Nephron (organoid): ENCODE data around the gene ACAD10.
A peak's percentile ranks its signal among the peaks of the same experiment; 100 is the strongest.
"Not testable (repeated sequence)": the region's sequence is repeated elsewhere in the genome, so short reads cannot be mapped to it uniquely, and the experiment has no call there.

Experiments used
- H3K27ac Mint-ChIP-seq, 3 experiments: 2 replicates each; pipeline ENCODE4 v1.8.0; 2020; ENCODE audit warnings: mixed read lengths in 3 of 3, mild to moderate bottlenecking in 2 of 3, moderate library complexity in 1 of 3
- H3K27me3 Mint-ChIP-seq: 2 replicates; pipeline ENCODE4 v1.8.0; 2021; ENCODE audit warnings: low read depth, mild to moderate bottlenecking, moderate library complexity, mixed read lengths
- H3K36me3 Mint-ChIP-seq: 2 replicates; pipeline ENCODE4 v1.8.0; 2020; ENCODE audit warnings: low read depth, mixed read lengths
- H3K4me1 Mint-ChIP-seq: 2 replicates; pipeline ENCODE4 v1.8.0; 2020; ENCODE audit warnings: mixed read lengths
- H3K4me3 Mint-ChIP-seq, 3 experiments: 2 replicates each; pipeline ENCODE4 v1.8.0; 2020; ENCODE audit warnings: mild to moderate bottlenecking in 3 of 3, mixed read lengths in 3 of 3, moderate library complexity in 2 of 3
- H3K9me3 Mint-ChIP-seq: 2 replicates; pipeline ENCODE4 v1.8.0; 2020; ENCODE audit warnings: mixed read lengths
- CTCF ChIP-seq, 3 experiments: fragments of 200-600 bp; sonication (generic); IDR thresholded peaks; one replicate each; pipeline ENCODE4 v1.5.0; 2021; ENCODE audit warnings: antibody characterized with exemption in 3 of 3; ENCODE audit not compliant: unreplicated experiment in 3 of 3

Gene ACAD10

DNA sequence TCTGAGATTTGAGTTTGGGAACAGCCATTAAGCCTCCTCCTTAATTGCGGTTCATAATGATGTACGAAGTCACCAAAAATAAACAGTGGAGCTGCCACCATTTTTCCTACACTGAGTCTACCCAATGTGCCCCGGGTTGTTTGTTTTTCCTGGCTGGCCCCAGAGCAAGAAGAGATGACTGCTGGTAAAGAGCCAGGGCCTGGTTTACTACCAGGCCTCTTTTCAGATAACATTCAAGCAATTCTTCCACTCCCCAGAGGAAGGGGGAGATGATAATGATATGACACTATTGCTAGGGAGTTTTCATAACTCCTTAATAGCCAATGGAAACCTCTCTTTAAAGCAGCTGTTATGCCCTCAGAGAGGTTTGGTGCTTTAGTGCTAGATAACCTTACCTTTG lies 42.4 kb upstream of the ACAD10 start:
- H3K36me3 Mint-ChIP-seq, result peaks cover 48% of the 10 kb centered on the region
- H3K9me3 Mint-ChIP-seq, result no peaks in the 10 kb centered on the region
- peak overlapping the region; percentile 95 to 97 (median 96) for H3K27ac Mint-ChIP-seq
- peaks cover 30% of the 10 kb centered on the region for H3K4me1 Mint-ChIP-seq
- no peaks in the 10 kb centered on the region for H3K27me3 Mint-ChIP-seq
- no peak overlapping the region for H3K4me3 Mint-ChIP-seq
- no peak for TF ChIP-seq CTCF (IDR thresholded peaks at IDR 0.05; ENCODE audit: unreplicated experiment in 3 of 3)

- peak overlapping the region in 1 of 3 experiments; percentile 35 for H3K27ac Mint-ChIP-seq
- no peaks in the 10 kb centered on the region for H3K27me3 Mint-ChIP-seq
- H3K4me1 Mint-ChIP-seq, result peaks cover 22% of the 10 kb centered on the region
- no peak for TF ChIP-seq CTCF (IDR thresholded peaks at IDR 0.05; ENCODE audit: unreplicated experiment in 3 of 3)
- no peaks in the 10 kb centered on the region for H3K9me3 Mint-ChIP-seq
- peaks cover 55% of the 10 kb centered on the region for H3K36me3 Mint-ChIP-seq
- H3K4me3 Mint-ChIP-seq, result no peak overlapping the region
Observed at GRCh38 chr12:111645433-111645832, 40.4 kb upstream of the ACAD10 start.

DNA sequence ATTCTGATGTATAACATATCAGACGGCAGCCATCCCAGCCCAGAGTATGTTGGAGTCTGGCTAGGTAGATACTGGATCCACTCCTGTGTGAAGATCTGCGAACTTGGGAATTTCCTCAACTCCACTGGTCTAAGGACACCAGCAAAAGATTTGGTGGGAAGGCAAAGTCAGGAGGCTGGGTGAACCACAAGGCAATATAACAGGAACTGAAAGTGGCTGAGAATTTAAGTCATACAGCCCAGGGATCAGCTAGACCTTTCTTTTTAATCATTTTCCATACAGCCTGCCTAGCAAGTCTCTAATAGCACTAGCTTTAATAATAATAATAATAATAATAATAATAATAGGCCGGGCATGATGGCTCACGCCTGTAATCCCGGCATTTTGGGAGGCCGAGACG lies 34.9 kb upstream of the ACAD10 start:
- no peak overlapping the region for H3K27ac Mint-ChIP-seq
- TF ChIP-seq CTCF (IDR thresholded peaks at IDR 0.05; ENCODE audit: unreplicated experiment in 3 of 3), result no peak
- peaks cover 47% of the 10 kb centered on the region for H3K36me3 Mint-ChIP-seq
- H3K9me3 Mint-ChIP-seq, result no peaks in the 10 kb centered on the region
- no peak overlapping the region for H3K4me3 Mint-ChIP-seq
- H3K4me1 Mint-ChIP-seq, result no peaks in the 10 kb centered on the region
- H3K27me3 Mint-ChIP-seq, result no peaks in the 10 kb centered on the region

- not testable (repeated sequence) for H3K4me3 Mint-ChIP-seq, H3K27ac Mint-ChIP-seq, H3K9me3 Mint-ChIP-seq, H3K4me1 Mint-ChIP-seq, H3K27me3 Mint-ChIP-seq
- H3K36me3 Mint-ChIP-seq, result peaks cover 38% of the 10 kb centered on the region
Observed at GRCh38 chr12:111652530-111652929, 33.3 kb upstream of the ACAD10 start.

- Mint-ChIP-seq H3K4me3 (no peak overlapping the region), H3K36me3 (peaks cover 43% of the 10 kb centered on the region), H3K27ac (no peak overlapping the region), H3K9me3 (no peaks in the 10 kb centered on the region), H3K4me1 (no peaks in the 10 kb centered on the region), H3K27me3 (no peaks in the 10 kb centered on the region)
- no peak for TF ChIP-seq CTCF (IDR thresholded peaks at IDR 0.05; ENCODE audit: unreplicated experiment in 3 of 3)
Observed at GRCh38 chr12:111653596-111653995, 32.3 kb upstream of the ACAD10 start.

GRCh38 chr12:111655356-111655755 lies 30.5 kb upstream of the ACAD10 start:
- Mint-ChIP-seq H3K4me1 (no peaks in the 10 kb centered on the region), H3K27me3 (no peaks in the 10 kb centered on the region), H3K36me3 (peaks cover 38% of the 10 kb centered on the region), H3K4me3 (no peak overlapping the region), H3K27ac (no peak overlapping the region), H3K9me3 (no peaks in the 10 kb centered on the region)
- TF ChIP-seq CTCF (IDR thresholded peaks at IDR 0.05; ENCODE audit: unreplicated experiment in 3 of 3), result no peak
